ENCODE measurements around the gene PCDHGA4. TPM values are rescaled to one million over a fixed set of nuclear protein-coding genes. Genes with fewer than 3 reads are reported as not detected.

The PCDHGA4 gene
- total RNA-seq, 4 donors from 2014 or later, result 2.7 to 4.0 (median 3.5) TPM

- TF ChIP-seq, protein P1, sequence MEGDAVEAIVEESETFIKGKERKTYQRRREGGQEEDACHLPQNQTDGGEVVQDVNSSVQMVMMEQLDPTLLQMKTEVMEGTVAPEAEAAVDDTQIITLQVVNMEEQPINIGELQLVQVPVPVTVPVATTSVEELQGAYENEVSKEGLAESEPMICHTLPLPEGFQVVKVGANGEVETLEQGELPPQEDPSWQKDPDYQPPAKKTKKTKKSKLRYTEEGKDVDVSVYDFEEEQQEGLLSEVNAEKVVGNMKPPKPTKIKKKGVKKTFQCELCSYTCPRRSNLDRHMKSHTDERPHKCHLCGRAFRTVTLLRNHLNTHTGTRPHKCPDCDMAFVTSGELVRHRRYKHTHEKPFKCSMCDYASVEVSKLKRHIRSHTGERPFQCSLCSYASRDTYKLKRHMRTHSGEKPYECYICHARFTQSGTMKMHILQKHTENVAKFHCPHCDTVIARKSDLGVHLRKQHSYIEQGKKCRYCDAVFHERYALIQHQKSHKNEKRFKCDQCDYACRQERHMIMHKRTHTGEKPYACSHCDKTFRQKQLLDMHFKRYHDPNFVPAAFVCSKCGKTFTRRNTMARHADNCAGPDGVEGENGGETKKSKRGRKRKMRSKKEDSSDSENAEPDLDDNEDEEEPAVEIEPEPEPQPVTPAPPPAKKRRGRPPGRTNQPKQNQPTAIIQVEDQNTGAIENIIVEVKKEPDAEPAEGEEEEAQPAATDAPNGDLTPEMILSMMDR (IDR thresholded peaks at IDR 0.05; ENCODE audit: low read depth), result no peak
Measured at GRCh38 chr5:141371572-141372475, 17.0 kb downstream of the PCDHGA4 start.

GRCh38 chr5:141373673-141374317, 19.0 kb downstream of the PCDHGA4 start, which contains the start of gene PCDHGA6:
Gene PCDHGA6 (plus strand): TSS chr5:141373891. CDS start chr5:141374084, 193 bp downstream.
- TF ChIP-seq, protein P1 (IDR thresholded peaks at IDR 0.05; ENCODE audit: low read depth), result no peak

GRCh38 chr5:141374627-141375026, 19.8 kb downstream of the PCDHGA4 start:
- TF ChIP-seq, protein P1 (IDR thresholded peaks at IDR 0.05; ENCODE audit: low read depth), result no peak

GRCh38 chr5:141382469-141383294, 27.9 kb downstream of the PCDHGA4 start, which contains the start of gene PCDHGA7:
Gene PCDHGA7 (plus strand): TSS chr5:141382742. CDS start chr5:141382900, 158 bp downstream.
- TF ChIP-seq, protein P1 (IDR thresholded peaks at IDR 0.05; ENCODE audit: low read depth), result no peak

GRCh38 chr5:141383345-141383744, 28.5 kb downstream of the PCDHGA4 start:
- TF ChIP-seq, protein P1 (IDR thresholded peaks at IDR 0.05; ENCODE audit: low read depth), result no peak

- TF ChIP-seq, protein P1 (IDR thresholded peaks at IDR 0.05; ENCODE audit: low read depth), result no peak
Measured at GRCh38 chr5:141384471-141385267, 29.8 kb downstream of the PCDHGA4 start.
